ENCODE measurements around the gene PAX8. TPM values are rescaled to one million over a fixed set of nuclear protein-coding genes. Genes with fewer than 3 reads are reported as not detected.

Gene PAX8
- total RNA-seq, 1 experiment from 2014 or later: 1.5 TPM

DNA sequence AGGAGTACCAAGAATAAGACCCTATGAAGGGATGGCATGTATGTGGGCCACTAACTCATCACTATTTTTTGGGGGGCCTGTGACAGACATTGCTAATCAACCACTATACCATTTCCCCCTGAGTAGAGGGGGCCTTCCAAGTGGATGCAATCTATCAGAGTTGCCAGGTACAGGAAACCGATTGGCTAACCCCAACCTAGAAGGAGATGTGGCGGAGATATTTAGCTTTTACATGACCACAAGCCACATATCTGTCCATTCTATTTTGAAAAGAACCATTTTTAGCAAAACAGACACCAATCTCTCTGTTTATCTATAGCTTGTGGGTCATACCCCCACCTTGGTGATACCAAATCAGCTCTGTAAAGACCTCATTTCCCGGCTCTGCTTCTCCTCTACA lies 51.0 kb downstream of the PAX8 start:
- H2AFZ ChIP-seq (ENCODE audit: low read length): no peak overlapping the region
- no peaks in the 10 kb centered on the region for H4K20me1 ChIP-seq (ENCODE audit: insufficient read depth, low read depth, low read length)
- peaks cover 4% of the 10 kb centered on the region; the same call in 1 of the 2 replicates for H3K9me2 ChIP-seq (replicated peaks; ENCODE audit: insufficient read depth, low read length)

DNA sequence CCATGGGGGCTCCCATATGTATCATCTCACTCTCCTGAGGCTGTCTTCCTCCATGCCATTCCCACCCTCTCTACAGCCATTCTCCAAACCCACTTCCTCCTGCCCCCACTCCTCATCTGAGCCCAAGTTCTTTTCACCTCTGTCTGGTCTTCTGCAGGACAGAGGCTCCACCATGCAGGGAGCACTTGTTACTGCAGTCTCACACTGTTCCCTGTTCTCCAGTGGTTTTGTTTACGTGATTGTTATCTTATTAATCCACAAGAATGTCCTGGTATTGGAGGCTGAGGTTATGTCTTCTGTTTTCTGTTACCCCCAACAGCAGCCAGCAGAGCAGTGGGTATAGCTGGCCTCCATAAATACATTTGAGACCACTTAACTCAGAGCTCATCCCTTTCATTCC lies 51.4 kb downstream of the PAX8 start:
- no peak for DNase-seq
- H3K27ac ChIP-seq (ENCODE audit: low read length): no peak overlapping the region
- H2AFZ ChIP-seq (ENCODE audit: low read length): no peak overlapping the region
- H3K4me3 ChIP-seq (ENCODE audit: low read length): no peak overlapping the region
- H3K9me2 ChIP-seq (replicated peaks; ENCODE audit: insufficient read depth, low read length): peaks cover 4% of the 10 kb centered on the region; the same call in 1 of the 2 replicates
- no peak overlapping the region for H3K9ac ChIP-seq (ENCODE audit: low read length)
- no peaks in the 10 kb centered on the region for H3K4me1 ChIP-seq (ENCODE audit: low read length)
- no peaks in the 10 kb centered on the region for H3K9me3 ChIP-seq (ENCODE audit: low read length)
- H3K79me2 ChIP-seq (ENCODE audit: low read length): no peaks in the 10 kb centered on the region
- no peaks in the 10 kb centered on the region for H3K27me3 ChIP-seq (ENCODE audit: low read length)
- no peaks in the 10 kb centered on the region for H3K36me3 ChIP-seq (ENCODE audit: insufficient read depth, low read length)
- H3K4me2 ChIP-seq (ENCODE audit: low read depth, low read length, poor library complexity, severe bottlenecking): no peak overlapping the region
- no peaks in the 10 kb centered on the region for H4K20me1 ChIP-seq (ENCODE audit: insufficient read depth, low read depth, low read length)

More for the DNA sequence above, 51.0 kb downstream of the PAX8 start:
- no peak overlapping the region for H3K9ac ChIP-seq (ENCODE audit: low read length)
- no peak for DNase-seq
- no peaks in the 10 kb centered on the region for H3K79me2 ChIP-seq (ENCODE audit: low read length)
- H3K4me2 ChIP-seq (ENCODE audit: low read depth, low read length, poor library complexity, severe bottlenecking): no peak overlapping the region
- H3K9me3 ChIP-seq (ENCODE audit: low read length): no peaks in the 10 kb centered on the region
- H3K36me3 ChIP-seq (ENCODE audit: insufficient read depth, low read length): no peaks in the 10 kb centered on the region
- no peaks in the 10 kb centered on the region for H3K4me1 ChIP-seq (ENCODE audit: low read length)
- no peak overlapping the region for H3K4me3 ChIP-seq (ENCODE audit: low read length)
- no peaks in the 10 kb centered on the region for H3K27me3 ChIP-seq (ENCODE audit: low read length)
- H3K27ac ChIP-seq (ENCODE audit: low read length): no peak overlapping the region

- H3K9me2 ChIP-seq (replicated peaks; ENCODE audit: insufficient read depth, low read length): peaks cover 4% of the 10 kb centered on the region; the same call in 1 of the 2 replicates
- no peaks in the 10 kb centered on the region for H3K4me1 ChIP-seq (ENCODE audit: low read length)
- H3K27ac ChIP-seq (ENCODE audit: low read length): no peak overlapping the region
- no peak overlapping the region for H3K9ac ChIP-seq (ENCODE audit: low read length)
- no peak overlapping the region for H3K4me2 ChIP-seq (ENCODE audit: low read depth, low read length, poor library complexity, severe bottlenecking)
- no peaks in the 10 kb centered on the region for H3K9me3 ChIP-seq (ENCODE audit: low read length)
- H3K27me3 ChIP-seq (ENCODE audit: low read length): no peaks in the 10 kb centered on the region
- H3K79me2 ChIP-seq (ENCODE audit: low read length): no peaks in the 10 kb centered on the region
- DNase-seq: no peak
- H3K4me3 ChIP-seq (ENCODE audit: low read length): no peak overlapping the region
- H4K20me1 ChIP-seq (ENCODE audit: insufficient read depth, low read depth, low read length): no peaks in the 10 kb centered on the region
- no peak overlapping the region for H2AFZ ChIP-seq (ENCODE audit: low read length)
- H3K36me3 ChIP-seq (ENCODE audit: insufficient read depth, low read length): no peaks in the 10 kb centered on the region
Measured at GRCh38 chr2:113226462-113226861, 52.3 kb downstream of the PAX8 start.

- H3K4me1 ChIP-seq (ENCODE audit: low read length): no peaks in the 10 kb centered on the region
- peaks cover 4% of the 10 kb centered on the region; the same call in 1 of the 2 replicates for H3K9me2 ChIP-seq (replicated peaks; ENCODE audit: insufficient read depth, low read length)
- no peak overlapping the region for H2AFZ ChIP-seq (ENCODE audit: low read length)
- no peaks in the 10 kb centered on the region for H3K27me3 ChIP-seq (ENCODE audit: low read length)
- H3K27ac ChIP-seq (ENCODE audit: low read length): no peak overlapping the region
- no peak overlapping the region for H3K4me2 ChIP-seq (ENCODE audit: low read depth, low read length, poor library complexity, severe bottlenecking)
- no peak overlapping the region for H3K4me3 ChIP-seq (ENCODE audit: low read length)
- H3K36me3 ChIP-seq (ENCODE audit: insufficient read depth, low read length): no peaks in the 10 kb centered on the region
- no peak overlapping the region for H3K9ac ChIP-seq (ENCODE audit: low read length)
- H3K9me3 ChIP-seq (ENCODE audit: low read length): no peaks in the 10 kb centered on the region
- H4K20me1 ChIP-seq (ENCODE audit: insufficient read depth, low read depth, low read length): no peaks in the 10 kb centered on the region
- no peaks in the 10 kb centered on the region for H3K79me2 ChIP-seq (ENCODE audit: low read length)
- no peak for DNase-seq
Measured at GRCh38 chr2:113225263-113226259, 53.2 kb downstream of the PAX8 start.

DNA sequence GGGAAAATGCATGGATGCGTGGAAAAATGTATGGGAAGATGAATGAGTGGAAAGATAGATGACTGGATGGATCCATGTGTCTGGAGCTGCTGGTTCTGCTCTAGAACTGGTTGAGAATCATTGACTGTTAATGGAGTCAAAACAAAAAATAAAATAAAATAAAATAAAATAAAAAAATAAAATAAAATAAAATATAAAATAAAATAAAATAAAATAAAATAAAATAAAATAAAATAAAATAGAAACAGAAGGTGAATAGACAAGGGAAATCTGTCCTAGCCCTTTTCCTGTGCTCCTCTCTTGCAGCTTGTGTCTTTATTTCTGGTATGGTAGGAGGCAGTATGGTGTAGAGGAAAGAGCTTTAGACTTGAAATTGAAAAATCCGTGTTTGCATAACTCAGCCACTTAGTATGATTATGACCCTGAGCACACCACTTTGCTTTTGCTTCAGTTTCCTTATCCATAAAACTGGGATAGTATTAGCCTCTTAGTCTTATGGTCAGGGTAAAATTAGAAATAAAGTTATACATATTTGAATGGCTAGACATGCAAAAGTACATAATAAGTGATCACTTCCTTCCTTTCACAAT lies 54.0 kb downstream of the PAX8 start:
- Histone ChIP-seq H3K36me3 (ENCODE audit: insufficient read depth, low read length) (no peaks in the 10 kb centered on the region), H3K4me3 (ENCODE audit: low read length) (no peak overlapping the region), H3K4me2 (ENCODE audit: low read depth, low read length, poor library complexity, severe bottlenecking) (no peak overlapping the region), H3K27ac (ENCODE audit: low read length) (no peak overlapping the region), H3K27me3 (ENCODE audit: low read length) (no peaks in the 10 kb centered on the region), H3K79me2 (ENCODE audit: low read length) (no peaks in the 10 kb centered on the region), H3K4me1 (ENCODE audit: low read length) (peaks cover 2% of the 10 kb centered on the region), H2AFZ (ENCODE audit: low read length) (no peak overlapping the region), H3K9me2 (replicated peaks; ENCODE audit: insufficient read depth, low read length) (peaks cover 4% of the 10 kb centered on the region; the same call in 1 of the 2 replicates), H3K9ac (ENCODE audit: low read length) (no peak overlapping the region), H4K20me1 (ENCODE audit: insufficient read depth, low read depth, low read length) (no peaks in the 10 kb centered on the region), H3K9me3 (ENCODE audit: low read length) (no peaks in the 10 kb centered on the region)
- no peak for DNase-seq

- H4K20me1 ChIP-seq (ENCODE audit: insufficient read depth, low read depth, low read length): no peaks in the 10 kb centered on the region
Measured at GRCh38 chr2:113223813-113224212, 54.9 kb downstream of the PAX8 start.

DNA sequence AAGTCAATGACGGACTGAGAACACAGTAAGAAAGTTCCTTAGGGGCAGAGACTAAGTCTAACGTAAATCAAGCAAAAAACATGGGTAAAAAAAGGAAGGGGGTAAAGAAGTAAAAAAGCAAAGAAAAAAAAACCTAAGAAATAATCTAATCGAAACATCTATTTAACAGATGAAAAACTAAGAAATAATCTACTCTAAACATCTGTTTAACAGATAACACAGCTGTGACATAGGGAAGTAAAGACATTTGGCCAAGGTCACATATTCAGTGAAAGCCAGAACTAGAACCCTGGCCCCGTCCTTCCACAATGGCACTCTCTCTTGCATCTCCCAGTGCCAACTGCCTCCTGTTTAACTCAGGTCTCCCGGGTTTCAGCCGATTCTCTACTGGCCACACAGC lies 56.9 kb downstream of the PAX8 start:
- no peaks in the 10 kb centered on the region for H4K20me1 ChIP-seq (ENCODE audit: insufficient read depth, low read depth, low read length)
- peaks cover 4% of the 10 kb centered on the region for H3K4me1 ChIP-seq (ENCODE audit: low read length)
- peaks cover 4% of the 10 kb centered on the region; the same call in 1 of the 2 replicates for H3K9me2 ChIP-seq (replicated peaks; ENCODE audit: insufficient read depth, low read length)

More at GRCh38 chr2:113223813-113224212, 54.9 kb downstream of the PAX8 start:
- no peaks in the 10 kb centered on the region for H3K27me3 ChIP-seq (ENCODE audit: low read length)
- no peak overlapping the region for H3K9ac ChIP-seq (ENCODE audit: low read length)
- no peak overlapping the region for H2AFZ ChIP-seq (ENCODE audit: low read length)
- H3K9me2 ChIP-seq (replicated peaks; ENCODE audit: insufficient read depth, low read length): peaks cover 4% of the 10 kb centered on the region; the same call in 1 of the 2 replicates
- DNase-seq: no peak
- no peak overlapping the region for H3K27ac ChIP-seq (ENCODE audit: low read length)
- H3K4me1 ChIP-seq (ENCODE audit: low read length): peaks cover 4% of the 10 kb centered on the region
- H3K4me2 ChIP-seq (ENCODE audit: low read depth, low read length, poor library complexity, severe bottlenecking): no peak overlapping the region
- H3K9me3 ChIP-seq (ENCODE audit: low read length): no peaks in the 10 kb centered on the region
- no peaks in the 10 kb centered on the region for H3K36me3 ChIP-seq (ENCODE audit: insufficient read depth, low read length)
- H3K79me2 ChIP-seq (ENCODE audit: low read length): no peaks in the 10 kb centered on the region
- H3K4me3 ChIP-seq (ENCODE audit: low read length): no peak overlapping the region

More for the DNA sequence above, 56.9 kb downstream of the PAX8 start:
- Histone ChIP-seq H3K4me2 (ENCODE audit: low read depth, low read length, poor library complexity, severe bottlenecking) (no peak overlapping the region), H3K9ac (ENCODE audit: low read length) (no peak overlapping the region), H3K9me3 (ENCODE audit: low read length) (no peaks in the 10 kb centered on the region), H3K27ac (ENCODE audit: low read length) (no peak overlapping the region), H3K79me2 (ENCODE audit: low read length) (no peaks in the 10 kb centered on the region), H3K36me3 (ENCODE audit: insufficient read depth, low read length) (no peaks in the 10 kb centered on the region), H3K4me3 (ENCODE audit: low read length) (no peak overlapping the region), H3K27me3 (ENCODE audit: low read length) (no peaks in the 10 kb centered on the region), H2AFZ (ENCODE audit: low read length) (no peak overlapping the region)
- DNase-seq: no peak
